ENCODE data around the gene CEP85. TPM values are rescaled to one million over a fixed set of nuclear protein-coding genes. Genes with fewer than 3 reads are reported as not detected.

CEP85 gene
- total RNA-seq, 1 experiment from 2014 or later = 38.6 TPM

GRCh38 chr1:26191739-26192138, 42.3 kb upstream of the CEP85 start:
- Histone ChIP-seq H3K18ac (ENCODE audit: insufficient read length, low read depth, low read length) (no peak overlapping the region), H2BK20ac (ENCODE audit: low read depth, low read length, poor library complexity, severe bottlenecking) (no peak overlapping the region), H2AK5ac (ENCODE audit: insufficient read length, low read length) (no peak overlapping the region), H3K9ac (ENCODE audit: extremely low read depth, insufficient read length, low read length) (no peak overlapping the region), H3K27ac (ENCODE audit: insufficient read length, low read depth, low read length) (no peak overlapping the region), H3K23ac (ENCODE audit: insufficient read length, low read depth, low read length) (no peak overlapping the region), H3K23me2 (ENCODE audit: insufficient read length, low read depth, low read length, poor library complexity, severe bottlenecking) (no peaks in the 10 kb centered on the region), H2BK5ac (ENCODE audit: insufficient read length, low read length) (no peak overlapping the region), H3K4me2 (ENCODE audit: insufficient read depth, insufficient read length, low read length) (no peak overlapping the region), H4K8ac (replicated peaks; ENCODE audit: insufficient read length, low read depth, low read length) (no peak overlapping the region), H2AFZ (ENCODE audit: low read length) (no peak overlapping the region), H3K27me3 (ENCODE audit: insufficient read depth, low read length) (no peaks in the 10 kb centered on the region), H3K79me2 (ENCODE audit: insufficient read depth, low read length) (no peaks in the 10 kb centered on the region), H4K91ac (ENCODE audit: insufficient read length, low read depth, low read length) (no peak overlapping the region), H3T11ph (ENCODE audit: low read length) (no peak overlapping the region), H2BK15ac (ENCODE audit: low read depth, low read length) (no peak overlapping the region), H4K5ac (ENCODE audit: insufficient read length, low read depth, low read length) (no peak overlapping the region), H4K20me1 (ENCODE audit: control insufficient read depth, insufficient read depth, insufficient read length) (no peaks in the 10 kb centered on the region), H3K4ac (ENCODE audit: low read depth, low read length) (no peak overlapping the region), H3K79me1 (ENCODE audit: insufficient read depth, low read depth, low read length, poor library complexity, severe bottlenecking) (no peaks in the 10 kb centered on the region), H2BK12ac (ENCODE audit: insufficient read length, low read depth, low read length) (no peak overlapping the region), H3K4me1 (ENCODE audit: insufficient read depth, low read length) (no peaks in the 10 kb centered on the region), H3K9me3 (ENCODE audit: control insufficient read depth, low read depth, low read length) (no peaks in the 10 kb centered on the region), H2BK120ac (ENCODE audit: low read depth, low read length, poor library complexity, severe bottlenecking) (no peak overlapping the region), H3K14ac (ENCODE audit: insufficient read depth, low read length) (no peak overlapping the region), H3K56ac (ENCODE audit: insufficient read length, low read depth, low read length) (no peak overlapping the region)
- no peaks in the 10 kb centered on the region for H3K9me3 Mint-ChIP-seq
- WGBS (ENCODE audit: extremely low coverage, insufficient read length, low lambda C conversion rate) = no CpG with 5 or more reads among the region's 3 CpGs
- H3K27me3 Mint-ChIP-seq (ENCODE audit: low read depth) = peaks cover 2% of the 10 kb centered on the region
- peaks cover 13 to 19% of the 10 kb centered on the region in 2 experiments for H3K4me1 Mint-ChIP-seq
- peaks cover 5 to 16% (median 6%) of the 10 kb centered on the region in 3 experiments; a peak in 5 of 7 replicates for H3K36me3 Mint-ChIP-seq (ENCODE audit: insufficient read depth in 1 of 3, low read depth in 3 of 3)
- no peak overlapping the region for H3K27ac Mint-ChIP-seq
- TF ChIP-seq CTCF (conservative IDR thresholded peaks at IDR 0.05) = no peak
- no peak overlapping the region; a peak in 1 of 5 replicates for H3K4me3 Mint-ChIP-seq
- DNase-seq = no peak
